Lung (tissue), 12 donors: Measurements from ENCODE around the gene TMEM53. TPM values are rescaled to one million over a fixed set of nuclear protein-coding genes. Genes with fewer than 3 reads are reported as not detected.

Experiments used
- ATAC-seq: fragments of 200-7000 bp; cut with Tn5 transposase; one replicate; pipeline ENCODE4 v1.9.1; 2020; ENCODE audit warnings: moderate number of reproducible peaks; ENCODE audit not compliant: insufficient read depth, low FRiP score
- DNase-seq, 3 donors: peaks; one replicate each; pipeline ENCODE4 v3.0.0-alpha.2; 2013 to 2017
- H3K27ac ChIP-seq, 2 donors: one replicate each; pipeline ENCODE4 v1.5.1; 2013; ENCODE audit warnings: mild to moderate bottlenecking in 2 of 2, moderate library complexity in 2 of 2, control low read depth in 1 of 2, inconsistent platforms in 1 of 2, low read depth in 1 of 2, low read length in 1 of 2
- H3K27me3 ChIP-seq, 3 donors: one replicate each; pipeline ENCODE4 v1.5.1; 2013; ENCODE audit warnings: low read length in 2 of 3; ENCODE audit not compliant: control insufficient read depth in 3 of 3, insufficient read depth in 3 of 3
- H3K36me3 ChIP-seq, 4 donors: one replicate each; pipeline ENCODE4 v1.5.1; 2013; ENCODE audit warnings: low read length in 4 of 4, mild to moderate bottlenecking in 1 of 4, moderate library complexity in 1 of 4; ENCODE audit not compliant: control insufficient read depth in 4 of 4, insufficient read depth in 4 of 4
- H3K4me1 ChIP-seq, 5 donors: one replicate each; pipeline ENCODE4 v1.5.1; 2013; ENCODE audit warnings: low read length in 5 of 5, mild to moderate bottlenecking in 2 of 5, moderate library complexity in 1 of 5; ENCODE audit not compliant: control insufficient read depth in 5 of 5, insufficient read depth in 5 of 5
- H3K4me3 ChIP-seq: one replicate; pipeline ENCODE4 v1.5.1; 2013; ENCODE audit warnings: mild to moderate bottlenecking, control low read depth, moderate library complexity
- H3K9ac ChIP-seq, 2 donors: one replicate each; pipeline ENCODE4 v1.5.1; 2013; ENCODE audit warnings: low read length in 2 of 2, control low read depth in 1 of 2; ENCODE audit not compliant: insufficient read depth in 1 of 2
- H3K9me3 ChIP-seq, 4 donors: one replicate each; pipeline ENCODE4 v1.5.1; 2013; ENCODE audit warnings: low read length in 3 of 4, mild to moderate bottlenecking in 1 of 4, moderate library complexity in 1 of 4; ENCODE audit not compliant: control insufficient read depth in 4 of 4, insufficient read depth in 3 of 4
- CTCF ChIP-seq: IDR thresholded peaks from 2 replicates; pipeline ENCODE4 v1.5.1; 2012; ENCODE audit warnings: mild to moderate bottlenecking; ENCODE audit errors: control extremely low read depth, extremely low read depth
- WGBS, 2 donors: extraction: QIAGEN DNeasy Blood & Tissue Kit; methylation state at CpG; one replicate each; pipeline ENCODE4 v1.1.7; 2013; 5-methylcytosine and 5-hydroxymethylcytosine counted together
- polyA plus RNA-seq, 2 donors: library from polyadenylated mRNA; stranded (reverse); fragments of 200-250 nt; gene quantifications; one replicate each; pipeline ENCODE4 v1.2.1, GENCODE V29; 2013
- total RNA-seq, 2 donors: library from RNA; depleted of rRNA in 1 of 2; stranded (reverse); fragments of >200 nt in 1 of 2; gene quantifications; one replicate each; pipeline ENCODE4 v1.2.1, GENCODE V29; 2014 to 2021
- donor health status: control.
- donor health status: control.
- donor health status: Bipolar disorder and iron deficiency.
- donor health status: healthy.
- donor health status: DM: yes; HTN: yes; CAD: no.

Gene TMEM53
- total and polyA plus RNA-seq, 4 donors, result 7.1 to 26.4 (median 18.4) TPM

- Histone ChIP-seq H3K4me3 (no peak overlapping the region), H3K9me3 (no peaks in the 10 kb centered on the region), H3K4me1 (no peaks in the 10 kb centered on the region), H3K9ac (no peak overlapping the region), H3K36me3 (no peaks in the 10 kb centered on the region), H3K27me3 (no peaks in the 10 kb centered on the region), H3K27ac (no peak overlapping the region)
- no peak for DNase-seq
- no peak for TF ChIP-seq CTCF
- ATAC-seq, result no peak
- 95% methylated on average over 7 of the region's 7 CpGs for WGBS, 2 donors
Measured at GRCh38 chr1:44694863-44695478, 20.7 kb upstream of the TMEM53 start.

- no peak for DNase-seq
- no peak overlapping the region for H3K27ac ChIP-seq
- H3K4me1 ChIP-seq, result no peaks in the 10 kb centered on the region
- 96 to 99% methylated on average over 3 of the region's 3 CpGs for WGBS, 2 donors
- no peaks in the 10 kb centered on the region for H3K9me3 ChIP-seq
- H3K36me3 ChIP-seq, result no peaks in the 10 kb centered on the region
- H3K4me3 ChIP-seq, result no peak overlapping the region
- ATAC-seq, result no peak
- no peak for TF ChIP-seq CTCF
- H3K9ac ChIP-seq, result no peak overlapping the region
- no peaks in the 10 kb centered on the region for H3K27me3 ChIP-seq
Measured at GRCh38 chr1:44693900-44694299, 19.6 kb upstream of the TMEM53 start.

GRCh38 chr1:44693159-44693558 lies 18.9 kb upstream of the TMEM53 start:
- WGBS, 2 donors, result 86 to 90% methylated on average over 2 of the region's 2 CpGs
- DNase-seq (no peak), ATAC-seq (no peak)
- Histone ChIP-seq H3K36me3 (no peaks in the 10 kb centered on the region), H3K4me3 (no peak overlapping the region), H3K27ac (no peak overlapping the region), H3K4me1 (no peaks in the 10 kb centered on the region), H3K27me3 (no peaks in the 10 kb centered on the region), H3K9me3 (no peaks in the 10 kb centered on the region), H3K9ac (no peak overlapping the region)
- no peak for TF ChIP-seq CTCF

- no peak overlapping the region for H3K27ac ChIP-seq
- ATAC-seq (no peak), DNase-seq (no peak)
- H3K4me1 ChIP-seq, result peaks cover 0 to 4% (median 0%) of the 10 kb centered on the region in 5 donors
- no peaks in the 10 kb centered on the region for H3K27me3 ChIP-seq
- H3K9me3 ChIP-seq, result no peaks in the 10 kb centered on the region
- no peak overlapping the region for H3K9ac ChIP-seq
- TF ChIP-seq CTCF, result no peak
- no peaks in the 10 kb centered on the region for H3K36me3 ChIP-seq
- H3K4me3 ChIP-seq, result no peak overlapping the region
- WGBS, 2 donors, result 85 to 90% methylated on average over 3 of the region's 3 CpGs
Measured at GRCh38 chr1:44689447-44689765, 15.1 kb upstream of the TMEM53 start.
